B cell (primary cell): ENCODE measurements around the gene REEP5. TPM values are rescaled to one million over a fixed set of nuclear protein-coding genes. Genes with fewer than 3 reads are reported as not detected.

Experiments used
- ATAC-seq: fragments of 200-7000 bp; cut with Tn5 transposase; one replicate; pipeline ENCODE4 v1.10.0; 2021; ENCODE audit warnings: low read depth, mild to moderate bottlenecking, moderate number of reproducible peaks, moderate library complexity
- CTCF ChIA-PET: fragments of 350-600 bp; sonication (Branson Sonifier 250); formaldehyde crosslinking; loops from one replicate; lab custom pipeline; 2021; ENCODE audit warnings: antibody characterized with exemption, inconsistent platforms; lab: Charles Lee
- POLR2A ChIA-PET: fragments of 350-600 bp; sonication (Branson Sonifier 250); formaldehyde crosslinking; loops from one replicate; lab custom pipeline; 2021; ENCODE audit warnings: antibody characterized with exemption; lab: Charles Lee
- DNase-seq: peaks from one replicate; pipeline ENCODE4 v3.0.0; 2013
- H2AFZ ChIP-seq: 2 replicates; pipeline ENCODE4 v1.6.1; 2012; ENCODE audit warnings: mild to moderate bottlenecking, low read depth, low read length; ENCODE audit not compliant: insufficient read depth, poor library complexity, severe bottlenecking
- H3K27ac ChIP-seq, 2 donors: 1 replicate in 1 of 2; 2 replicates in 1 of 2; pipeline ENCODE4 v1.5.1; 2012 to 2013; ENCODE audit warnings: low read length in 2 of 2, mild to moderate bottlenecking in 2 of 2, moderate library complexity in 1 of 2
- H3K27me3 ChIP-seq, 4 experiments: fragments of 200-600 bp in 1 of 4; sonication (generic) in 1 of 4; replicated peaks in 1 of 4; 1 replicate in 2 of 4; 2 replicates in 2 of 4; pipeline versions ENCODE4 v1.6.1 to v1.7.0; 2013 to 2016; ENCODE audit warnings: low read length in 3 of 4, mild to moderate bottlenecking in 2 of 4, mixed read lengths in 1 of 4, moderate library complexity in 1 of 4; ENCODE audit not compliant: insufficient read depth in 4 of 4, control insufficient read depth in 3 of 4; ENCODE audit errors: control extremely low read depth in 1 of 4
- H3K36me3 ChIP-seq, 2 experiments: replicated peaks in 1 of 2; 1 replicate in 1 of 2; 2 replicates in 1 of 2; pipeline versions ENCODE4 v1.6.1 to v1.7.1; 2013; ENCODE audit warnings: low read length in 1 of 2; ENCODE audit not compliant: insufficient read depth in 2 of 2, control insufficient read depth in 1 of 2; ENCODE audit errors: control extremely low read depth in 1 of 2, extremely low read depth in 1 of 2
- H3K4me1 ChIP-seq, 2 donors: fragments of 200-600 bp in 1 of 2; sonication (generic) in 1 of 2; 1 replicate in 1 of 2; 2 replicates in 1 of 2; pipeline versions ENCODE4 v1.5.1 to v1.6.1; 2013 to 2017; ENCODE audit warnings: low read length in 2 of 2; ENCODE audit not compliant: control insufficient read depth in 2 of 2, insufficient read depth in 2 of 2
- H3K4me2 ChIP-seq: replicated peaks from 2 replicates; pipeline ENCODE3; 2012; ENCODE audit warnings: mild to moderate bottlenecking, low read depth, low read length; ENCODE audit not compliant: poor library complexity, severe bottlenecking
- H3K4me3 ChIP-seq, 5 experiments: fragments of 200-600 bp in 1 of 5; sonication (generic) in 1 of 5; 1 replicate in 3 of 5; 2 replicates in 2 of 5; pipeline versions ENCODE4 v1.5.1 to v1.7.0; 2011 to 2016; ENCODE audit warnings: low read length in 4 of 5, mild to moderate bottlenecking in 4 of 5, low read depth in 2 of 5, control low read depth in 1 of 5, moderate library complexity in 1 of 5; ENCODE audit not compliant: insufficient read depth in 1 of 5; ENCODE audit errors: control extremely low read depth in 1 of 5, extremely low read depth in 1 of 5
- H3K79me2 ChIP-seq: fragments of 200-600 bp; sonication (generic); one replicate; pipeline ENCODE4 v1.6.0; 2016; ENCODE audit warnings: low read length; ENCODE audit not compliant: control insufficient read depth, insufficient read depth
- H3K9ac ChIP-seq: fragments of 200-600 bp; sonication (generic); 2 replicates; pipeline ENCODE4 v1.6.1; 2017; ENCODE audit warnings: mild to moderate bottlenecking, low read length, moderate library complexity
- H3K9me3 ChIP-seq, 3 donors: one replicate each; pipeline versions ENCODE4 v1.6.1 to v1.7.1; 2013; ENCODE audit warnings: low read length in 2 of 3; ENCODE audit not compliant: control insufficient read depth in 2 of 3, insufficient read depth in 1 of 3; ENCODE audit errors: control extremely low read depth in 1 of 3
- H4K20me1 ChIP-seq: 2 replicates; pipeline ENCODE4 v1.6.0; 2012; ENCODE audit warnings: mild to moderate bottlenecking, low read length; ENCODE audit not compliant: insufficient read depth, control insufficient read depth, poor library complexity, severe bottlenecking
- H3K27ac Mint-ChIP-seq: one replicate; pipeline ENCODE4 v1.8.0; 2021; ENCODE audit warnings: mixed read lengths
- H3K27me3 Mint-ChIP-seq: one replicate; pipeline ENCODE4 v1.8.0; 2021; ENCODE audit warnings: mixed read lengths
- H3K4me1 Mint-ChIP-seq: one replicate; pipeline ENCODE4 v1.8.0; 2021; ENCODE audit warnings: mixed read lengths
- H3K4me3 Mint-ChIP-seq: one replicate; pipeline ENCODE4 v1.8.0; 2021; ENCODE audit warnings: mixed read lengths
- H3K9me3 Mint-ChIP-seq: one replicate; pipeline ENCODE4 v1.8.0; 2022; ENCODE audit warnings: mixed read lengths; ENCODE audit not compliant: insufficient read depth
- EZH2 ChIP-seq: IDR thresholded peaks from 2 replicates; pipeline ENCODE4 v1.6.1; 2012; ENCODE audit warnings: borderline replicate concordance, low read depth, mild to moderate bottlenecking, moderate library complexity, low read length; ENCODE audit not compliant: insufficient read depth, poor library complexity, severe bottlenecking
- whole genome bisulfite sequencing: methylation state at CpG from one replicate; pipeline ENCODE4 v1.1.5; 2013; ENCODE audit warnings: missing lambda C conversion rate; ENCODE audit not compliant: insufficient coverage; 5-methylcytosine and 5-hydroxymethylcytosine counted together
- intact Hi-C: fragments of 100-400 bp; cut with micrococcal nuclease; formaldehyde crosslinking; loops from one replicate; pipeline ENCODE4 v1.10.0; 2022
- polyA plus RNA-seq: library from polyadenylated mRNA; depleted of rRNA; stranded (reverse); fragments of >200 nt; gene quantifications from 2 replicates; pipeline ENCODE4 v1.2.3, GENCODE V29; 2012
- total RNA-seq, 2 donors: library from RNA; stranded (reverse); fragments of 120-200 nt in 1 of 2; gene quantifications; 1 replicate in 1 of 2; 2 replicates in 1 of 2; pipeline versions ENCODE4 v1.2.3 to v1.2.4, GENCODE V29; 2013 to 2022
- TF ChIP-seq, protein P1 (sequence below): fragments of 200-600 bp; IDR thresholded peaks from one replicate; pipeline ENCODE4 v1.8.0; 2022; ENCODE audit warnings: antibody characterized with exemption, mild to moderate bottlenecking

REEP5 gene
- total and polyA plus RNA-seq, 2 donors (not counting 1 experiment from before 2014, with no cell fraction given) = 39.2 to 55.9 TPM

DNA sequence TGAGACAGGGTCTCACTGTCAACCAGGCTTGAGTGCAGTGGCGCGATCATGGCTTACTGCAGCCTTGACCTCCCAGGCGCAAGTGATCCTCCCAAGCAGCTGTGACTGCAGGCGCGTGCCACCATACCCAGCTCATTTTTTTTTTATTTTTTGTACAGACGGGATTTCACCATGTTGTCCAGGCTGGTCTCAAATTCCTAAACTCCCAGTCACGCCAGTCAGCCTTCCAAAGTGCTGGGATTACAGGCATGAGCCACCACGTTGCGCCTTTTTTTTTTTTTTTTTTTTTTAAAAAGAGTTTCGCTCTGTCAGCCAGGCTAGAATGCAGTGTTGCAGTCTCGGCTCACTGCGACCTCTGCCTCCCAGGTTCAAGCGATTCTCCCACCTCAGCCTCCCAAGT is 88.1 kb downstream of the REEP5 start:
- H3K4me3 Mint-ChIP-seq = no peak overlapping the region
- peaks cover 11 to 28% of the 10 kb centered on the region in 2 experiments for H3K36me3 ChIP-seq
- 97% methylated on average over 9 of the region's 13 CpGs for WGBS
- H3K4me2 ChIP-seq = no peak overlapping the region
- H2AFZ ChIP-seq = no peak overlapping the region
- H3K9me3 ChIP-seq = no peaks in the 10 kb centered on the region
- ChIA-PET POLR2A (interaction anchor here (0.7 kb wide), 1 partner anchor 53 kb away, joined by 7 read pairs; no protein-coding TSS in a partner anchor), CTCF (no interaction called here)
- no peaks in the 10 kb centered on the region for H4K20me1 ChIP-seq
- intact Hi-C loops = no loop called here
- ATAC-seq (no peak), DNase-seq (no peak)
- no peaks in the 10 kb centered on the region for H3K4me1 ChIP-seq
- H3K4me1 Mint-ChIP-seq = no peaks in the 10 kb centered on the region
- H3K9me3 Mint-ChIP-seq = no peaks in the 10 kb centered on the region
- H3K27ac ChIP-seq = no peak overlapping the region
- TF ChIP-seq EZH2 = no peak
- TF ChIP-seq, protein P1, sequence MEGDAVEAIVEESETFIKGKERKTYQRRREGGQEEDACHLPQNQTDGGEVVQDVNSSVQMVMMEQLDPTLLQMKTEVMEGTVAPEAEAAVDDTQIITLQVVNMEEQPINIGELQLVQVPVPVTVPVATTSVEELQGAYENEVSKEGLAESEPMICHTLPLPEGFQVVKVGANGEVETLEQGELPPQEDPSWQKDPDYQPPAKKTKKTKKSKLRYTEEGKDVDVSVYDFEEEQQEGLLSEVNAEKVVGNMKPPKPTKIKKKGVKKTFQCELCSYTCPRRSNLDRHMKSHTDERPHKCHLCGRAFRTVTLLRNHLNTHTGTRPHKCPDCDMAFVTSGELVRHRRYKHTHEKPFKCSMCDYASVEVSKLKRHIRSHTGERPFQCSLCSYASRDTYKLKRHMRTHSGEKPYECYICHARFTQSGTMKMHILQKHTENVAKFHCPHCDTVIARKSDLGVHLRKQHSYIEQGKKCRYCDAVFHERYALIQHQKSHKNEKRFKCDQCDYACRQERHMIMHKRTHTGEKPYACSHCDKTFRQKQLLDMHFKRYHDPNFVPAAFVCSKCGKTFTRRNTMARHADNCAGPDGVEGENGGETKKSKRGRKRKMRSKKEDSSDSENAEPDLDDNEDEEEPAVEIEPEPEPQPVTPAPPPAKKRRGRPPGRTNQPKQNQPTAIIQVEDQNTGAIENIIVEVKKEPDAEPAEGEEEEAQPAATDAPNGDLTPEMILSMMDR = no peak
- no peaks in the 10 kb centered on the region for H3K27me3 Mint-ChIP-seq
- no peak overlapping the region for H3K27ac Mint-ChIP-seq
- H3K27me3 ChIP-seq = no peaks in the 10 kb centered on the region
- no peak overlapping the region for H3K4me3 ChIP-seq
- H3K79me2 ChIP-seq = no peaks in the 10 kb centered on the region
- no peak overlapping the region for H3K9ac ChIP-seq

DNA sequence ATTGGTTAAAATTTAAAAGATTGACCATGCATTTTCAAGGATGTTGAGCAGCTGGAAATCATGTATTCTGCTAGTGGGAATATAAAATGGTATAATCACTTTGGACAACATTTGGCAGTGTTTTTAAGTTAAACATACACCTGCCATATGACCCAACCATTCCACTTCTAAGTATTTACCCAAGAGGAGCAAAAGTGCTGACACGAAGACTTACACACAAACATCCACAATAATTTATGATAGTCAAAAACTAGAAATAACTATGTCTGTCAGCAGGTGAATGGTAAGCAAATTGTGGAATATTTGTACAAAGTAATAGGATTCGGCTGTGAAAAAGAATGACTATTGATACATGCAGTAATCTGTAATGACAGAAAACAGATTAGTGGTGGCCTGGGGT is 91.6 kb downstream of the REEP5 start:
- DNase-seq = no peak
- Histone ChIP-seq H3K4me3 (no peak overlapping the region), H3K27me3 (no peaks in the 10 kb centered on the region), H3K4me2 (no peak overlapping the region), H4K20me1 (no peaks in the 10 kb centered on the region), H3K4me1 (no peaks in the 10 kb centered on the region), H3K9ac (no peak overlapping the region), H3K27ac (no peak overlapping the region), H3K79me2 (no peaks in the 10 kb centered on the region), H3K36me3 (peaks cover 13 to 32% of the 10 kb centered on the region in 2 experiments), H2AFZ (no peak overlapping the region), H3K9me3 (no peaks in the 10 kb centered on the region)
- no peak overlapping the region for H3K27ac Mint-ChIP-seq
- TF ChIP-seq, protein P1 = no peak
- no peak for TF ChIP-seq EZH2
- intact Hi-C loops = no loop called here
- ChIA-PET CTCF (no interaction called here), POLR2A (no interaction called here)
- WGBS = 93% methylated on average over 1 of the region's 2 CpGs
- no peaks in the 10 kb centered on the region for H3K27me3 Mint-ChIP-seq
- ATAC-seq = no peak
- H3K4me1 Mint-ChIP-seq = no peaks in the 10 kb centered on the region
- no peak overlapping the region for H3K4me3 Mint-ChIP-seq
- no peaks in the 10 kb centered on the region for H3K9me3 Mint-ChIP-seq

Other genes with a start within 250 kb of the REEP5 start
- gene APC, start 184.3 kb downstream of the REEP5 start, total RNA-seq = 55.8 and 60.3 TPM in 2 replicates
- gene APC, start 184.3 kb downstream of the REEP5 start, polyA plus RNA-seq = 8.1 and 11.7 TPM in 2 replicates
- 33.8 and 41.5 TPM in 2 replicates for gene SRP19, start 60.9 kb downstream of the REEP5 start, total RNA-seq
- 17.7 and 26.7 TPM in 2 replicates for gene SRP19, start 60.9 kb downstream of the REEP5 start, polyA plus RNA-seq
- gene DCP2, start 54.6 kb upstream of the REEP5 start, total RNA-seq = 64.5 and 73.1 TPM in 2 replicates
- 17.9 and 18.1 TPM in 2 replicates for gene DCP2, start 54.6 kb upstream of the REEP5 start, polyA plus RNA-seq